Natural killer cell treated with Interleukin-12 subunit alpha and Interleukin-12 subunit beta and Interleukin-15 and Interleukin-18, amount 100 ng/mL, for 72 hours (primary cell): ENCODE results near the gene CHRNA1. TPM values are rescaled to one million over a fixed set of nuclear protein-coding genes. Genes with fewer than 3 reads are reported as not detected.

ENCODE experiments used
- ATAC-seq, 2 donors: fragments of 150-1000 bp; cut with Tn5 transposase in 1 of 2; sonication (Bioruptor Pico), chemical (Tn5 transposase) in 1 of 2; 2 replicates each; pipeline ENCODE4 v1.10.0; 2021
- DNase-seq: peaks from one replicate; pipeline ENCODE4 v3.0.0; 2022; ENCODE audit warnings: low spot score
- H3K27ac Mint-ChIP-seq, 2 donors: 1 replicate in 1 of 2; 2 replicates in 1 of 2; pipeline ENCODE4 v1.8.0; 2022; ENCODE audit warnings: mixed read lengths in 2 of 2, mild to moderate bottlenecking in 1 of 2, moderate library complexity in 1 of 2
- H3K27me3 Mint-ChIP-seq, 2 donors: 1 replicate in 1 of 2; 2 replicates in 1 of 2; pipeline ENCODE4 v1.8.0; 2022; ENCODE audit warnings: mixed read lengths in 2 of 2
- H3K36me3 Mint-ChIP-seq: one replicate; pipeline ENCODE4 v1.8.0; 2022; ENCODE audit warnings: mixed read lengths
- H3K4me1 Mint-ChIP-seq, 2 donors: 1 replicate in 1 of 2; 2 replicates in 1 of 2; pipeline ENCODE4 v1.8.0; 2022; ENCODE audit warnings: low read depth in 2 of 2, mixed read lengths in 2 of 2, mild to moderate bottlenecking in 1 of 2
- H3K4me3 Mint-ChIP-seq: one replicate; pipeline ENCODE4 v1.8.0; 2022; ENCODE audit warnings: mixed read lengths
- H3K9me3 Mint-ChIP-seq: 2 replicates; pipeline ENCODE4 v1.8.0; 2022; ENCODE audit warnings: mixed read lengths
- total RNA-seq, 2 donors: library from RNA; stranded (reverse); gene quantifications; one replicate each; pipeline ENCODE4 v1.2.3, GENCODE V29; 2022

Gene CHRNA1
- not detected for total RNA-seq

GRCh38 chr2:174764280-174765255 lies at the start of gene CHRNA1:
Gene CHRNA1, minus strand, starts transcription at chr2:174764472. Its CDS starts 78 bp downstream, at chr2:174764394.
- Mint-ChIP-seq H3K9me3 (no peaks in the 10 kb centered on the region), H3K4me3 (no peak within 1 kb of the TSS), H3K36me3 (no peaks in the 10 kb centered on the region), H3K27ac (no peak within 1 kb of the TSS), H3K4me1 (no peaks in the 10 kb centered on the region), H3K27me3 (peaks cover 8 to 13% of the 10 kb centered on the region in 2 donors)
- ATAC-seq: peak in 1 of 2 donors; percentile 43
- DNase-seq: no peak

GRCh38 chr2:174812037-174812436 lies 47.8 kb upstream of the CHRNA1 start:
- Mint-ChIP-seq H3K4me1 (no peaks in the 10 kb centered on the region), H3K27ac (no peak overlapping the region), H3K27me3 (peaks cover 0 to 4% of the 10 kb centered on the region in 2 donors), H3K36me3 (no peaks in the 10 kb centered on the region), H3K9me3 (no peaks in the 10 kb centered on the region), H3K4me3 (no peak overlapping the region)
- ATAC-seq: no peak
- DNase-seq: no peak

DNA sequence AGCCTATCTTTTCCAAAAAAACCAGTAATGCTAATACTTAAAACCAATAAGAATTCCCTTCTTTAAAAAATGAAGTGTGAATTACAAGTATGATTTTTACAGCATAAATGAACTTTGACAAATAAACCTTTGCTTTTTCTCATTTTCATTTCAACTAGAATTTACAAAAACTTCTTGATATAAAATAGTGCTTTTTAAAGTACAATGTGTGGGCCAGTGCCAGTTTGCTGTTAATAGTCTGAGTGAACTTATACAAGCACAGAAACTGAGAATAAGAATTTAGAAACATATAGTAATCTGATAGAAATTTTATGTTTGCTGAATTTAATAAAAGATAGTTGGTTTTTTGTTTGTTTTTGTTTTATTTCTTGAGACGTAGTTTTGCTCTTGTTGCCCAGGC lies 43.7 kb upstream of the CHRNA1 start:
- H3K9me3 Mint-ChIP-seq: no peaks in the 10 kb centered on the region
- H3K4me3 Mint-ChIP-seq: no peak overlapping the region
- DNase-seq (no peak), ATAC-seq (no peak)
- no peak overlapping the region for H3K27ac Mint-ChIP-seq
- no peaks in the 10 kb centered on the region for H3K36me3 Mint-ChIP-seq
- H3K4me1 Mint-ChIP-seq: no peaks in the 10 kb centered on the region
- peaks cover 0 to 5% of the 10 kb centered on the region in 2 donors for H3K27me3 Mint-ChIP-seq

DNA sequence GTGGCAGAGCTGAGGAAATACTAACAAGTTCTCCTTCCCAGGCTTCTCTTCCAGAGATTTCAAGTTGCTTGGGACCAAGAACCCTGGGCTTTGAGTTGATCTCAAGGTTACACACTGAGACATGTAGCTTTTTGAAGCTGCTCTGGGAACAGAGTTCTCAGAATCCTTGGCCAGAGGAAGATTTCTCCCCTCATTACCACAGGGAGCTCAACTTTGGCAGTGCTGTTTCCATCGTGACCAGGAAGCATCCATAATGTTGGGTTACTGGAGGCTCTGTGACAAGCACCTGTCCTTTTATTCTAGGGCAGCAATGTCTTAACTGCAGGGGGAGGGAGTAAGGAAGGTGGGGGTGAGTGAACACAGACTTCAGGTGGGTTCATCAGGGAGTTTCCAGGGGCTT lies 41.5 kb upstream of the CHRNA1 start:
- Mint-ChIP-seq H3K4me3 (no peak overlapping the region), H3K27ac (no peak overlapping the region), H3K4me1 (no peaks in the 10 kb centered on the region), H3K27me3 (peaks cover 0 to 5% of the 10 kb centered on the region in 2 donors), H3K9me3 (no peaks in the 10 kb centered on the region), H3K36me3 (no peaks in the 10 kb centered on the region)
- no peak for ATAC-seq
- no peak for DNase-seq

GRCh38 chr2:174802459-174802858 lies 38.2 kb upstream of the CHRNA1 start:
- Mint-ChIP-seq H3K27ac (no peak overlapping the region), H3K9me3 (no peaks in the 10 kb centered on the region), H3K36me3 (no peaks in the 10 kb centered on the region), H3K4me3 (no peak overlapping the region), H3K4me1 (no peaks in the 10 kb centered on the region), H3K27me3 (peaks cover 0 to 5% of the 10 kb centered on the region in 2 donors)
- no peak for DNase-seq
- ATAC-seq: no peak

DNA sequence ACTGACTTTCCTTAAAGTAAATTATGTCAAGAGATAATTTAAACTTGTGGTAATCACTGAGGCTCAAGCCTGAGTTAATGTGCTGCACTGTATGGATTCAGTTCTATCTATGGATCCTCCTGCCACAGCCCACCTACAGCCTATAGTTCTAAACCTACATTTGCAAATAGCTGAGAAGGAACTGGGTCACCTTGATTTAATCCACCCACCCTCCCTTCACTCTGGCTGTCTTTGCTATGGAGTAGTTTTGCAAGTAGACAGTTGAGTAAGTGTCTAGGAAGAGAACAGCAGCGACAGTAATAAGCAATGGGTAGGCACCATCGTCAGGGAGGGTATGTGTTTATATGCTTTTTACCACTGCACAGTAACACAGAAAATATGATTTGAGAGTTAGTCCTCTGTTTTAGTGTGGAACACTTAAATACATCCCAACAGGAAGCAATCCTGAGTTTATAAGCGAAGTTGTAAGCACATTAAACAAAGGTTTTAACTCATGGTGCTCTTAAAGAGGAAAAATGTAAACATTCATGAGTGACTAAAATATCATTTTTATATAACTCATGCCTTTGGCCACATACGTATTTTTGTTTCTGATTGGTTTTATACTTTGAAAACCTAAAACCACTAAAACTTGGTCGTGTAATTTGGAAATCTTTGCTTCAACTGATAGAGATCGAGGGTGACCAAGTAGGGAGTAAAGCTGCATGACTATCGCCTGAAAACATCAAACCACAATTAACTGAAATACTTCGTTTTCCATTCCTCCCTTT lies 36.3 kb upstream of the CHRNA1 start:
- Mint-ChIP-seq H3K27me3 (peaks cover 0 to 3% of the 10 kb centered on the region in 2 donors), H3K27ac (no peak overlapping the region), H3K4me3 (no peak overlapping the region), H3K4me1 (no peaks in the 10 kb centered on the region), H3K36me3 (no peaks in the 10 kb centered on the region), H3K9me3 (no peaks in the 10 kb centered on the region)
- ATAC-seq: no peak
- no peak for DNase-seq

DNA sequence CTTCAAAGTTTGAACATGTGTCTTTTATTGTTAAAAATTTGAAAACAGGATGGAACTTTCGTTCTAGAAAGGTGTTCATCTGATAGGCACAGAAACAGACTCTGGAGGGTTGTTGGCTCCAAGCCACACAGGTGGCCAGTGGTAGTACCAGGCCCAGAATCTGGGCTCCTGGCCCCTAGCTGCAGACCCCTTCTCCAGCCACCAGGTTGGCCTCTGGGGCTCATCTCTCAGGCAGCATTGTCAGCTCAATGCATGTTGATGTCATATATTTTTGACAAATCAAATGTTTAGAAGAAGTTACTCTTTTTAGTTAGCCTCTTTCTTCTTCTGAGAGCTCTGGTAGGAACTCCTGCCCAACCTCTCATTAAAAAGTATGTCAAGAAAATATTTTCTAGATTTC lies 34.5 kb upstream of the CHRNA1 start:
- ATAC-seq (no peak), DNase-seq (no peak)
- Mint-ChIP-seq H3K36me3 (no peaks in the 10 kb centered on the region), H3K4me1 (peaks cover 0 to 5% of the 10 kb centered on the region in 2 donors), H3K27ac (no peak overlapping the region), H3K27me3 (no peaks in the 10 kb centered on the region), H3K9me3 (no peaks in the 10 kb centered on the region), H3K4me3 (no peak overlapping the region)

DNA sequence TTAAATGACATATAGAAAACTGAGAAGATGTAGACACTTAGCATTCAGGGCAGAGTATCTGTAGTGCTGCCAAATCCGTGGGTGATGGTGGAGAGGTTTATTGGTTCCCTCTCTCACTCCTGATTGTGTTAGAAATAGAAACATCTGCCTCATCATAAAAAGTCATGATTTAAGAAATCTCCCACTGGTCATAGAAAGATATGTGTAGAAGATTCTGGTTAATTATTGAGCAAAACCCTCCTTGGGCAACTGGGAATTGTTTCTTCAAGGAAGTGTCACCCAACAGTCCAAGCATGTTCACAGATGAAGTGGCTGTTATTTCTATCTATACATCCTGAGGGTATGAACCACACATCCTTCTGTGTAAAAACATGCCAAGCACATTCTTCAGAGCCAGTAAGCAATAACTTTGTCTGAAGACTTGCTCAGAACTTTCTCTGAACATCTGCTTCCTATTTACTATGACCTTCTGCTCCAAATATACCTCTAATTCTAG lies 33.6 kb upstream of the CHRNA1 start:
- no peak for ATAC-seq
- H3K4me3 Mint-ChIP-seq: no peak overlapping the region
- H3K27ac Mint-ChIP-seq: no peak overlapping the region
- no peaks in the 10 kb centered on the region for H3K9me3 Mint-ChIP-seq
- H3K36me3 Mint-ChIP-seq: no peaks in the 10 kb centered on the region
- peaks cover 0 to 4% of the 10 kb centered on the region in 2 donors for H3K27me3 Mint-ChIP-seq
- no peak for DNase-seq
- peaks cover 0 to 5% of the 10 kb centered on the region in 2 donors for H3K4me1 Mint-ChIP-seq

GRCh38 chr2:174796319-174796771 lies 32.1 kb upstream of the CHRNA1 start:
- H3K4me1 Mint-ChIP-seq: peaks cover 0 to 5% of the 10 kb centered on the region in 2 donors
- no peaks in the 10 kb centered on the region for H3K36me3 Mint-ChIP-seq
- ATAC-seq (peak in 1 of 2 donors; percentile 11), DNase-seq (no peak)
- no peak overlapping the region for H3K4me3 Mint-ChIP-seq
- H3K9me3 Mint-ChIP-seq: no peaks in the 10 kb centered on the region
- peaks cover 0 to 6% of the 10 kb centered on the region in 2 donors for H3K27me3 Mint-ChIP-seq
- peak overlapping the region in 1 of 2 donors; percentile 9 for H3K27ac Mint-ChIP-seq

DNA sequence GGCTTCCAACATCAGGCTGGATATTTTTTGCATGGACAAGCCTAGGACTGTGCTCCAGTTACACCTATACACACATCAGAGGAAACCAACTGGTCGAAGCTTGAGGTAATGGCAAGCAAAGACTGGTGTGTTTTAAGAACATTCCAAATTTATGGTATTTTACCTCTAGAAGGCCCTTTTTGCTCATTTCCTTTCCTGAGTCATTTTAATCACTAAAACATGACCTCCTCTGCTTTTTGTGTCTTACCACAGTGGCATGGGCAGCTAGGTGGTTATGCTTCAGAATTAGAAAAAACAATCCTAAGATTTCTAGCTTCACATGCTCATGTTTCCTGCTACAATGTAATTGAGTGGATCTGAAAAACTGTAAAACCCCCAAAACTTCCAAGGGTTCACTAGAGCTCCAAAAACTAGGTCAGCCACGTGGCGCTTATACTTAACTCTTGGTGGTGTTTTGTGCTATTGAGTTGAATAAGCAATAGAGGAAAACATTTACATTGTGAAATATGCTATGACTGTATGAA lies 30.6 kb upstream of the CHRNA1 start:
- Mint-ChIP-seq H3K36me3 (no peaks in the 10 kb centered on the region), H3K27ac (peak overlapping the region in 1 of 2 donors; percentile 51), H3K9me3 (no peaks in the 10 kb centered on the region), H3K4me3 (peak overlapping the region; percentile 39), H3K4me1 (peaks cover 0 to 5% of the 10 kb centered on the region in 2 donors), H3K27me3 (peaks cover 0 to 9% of the 10 kb centered on the region in 2 donors)
- ATAC-seq (peak in 1 of 2 donors; percentile 67), DNase-seq (no peak)

DNA sequence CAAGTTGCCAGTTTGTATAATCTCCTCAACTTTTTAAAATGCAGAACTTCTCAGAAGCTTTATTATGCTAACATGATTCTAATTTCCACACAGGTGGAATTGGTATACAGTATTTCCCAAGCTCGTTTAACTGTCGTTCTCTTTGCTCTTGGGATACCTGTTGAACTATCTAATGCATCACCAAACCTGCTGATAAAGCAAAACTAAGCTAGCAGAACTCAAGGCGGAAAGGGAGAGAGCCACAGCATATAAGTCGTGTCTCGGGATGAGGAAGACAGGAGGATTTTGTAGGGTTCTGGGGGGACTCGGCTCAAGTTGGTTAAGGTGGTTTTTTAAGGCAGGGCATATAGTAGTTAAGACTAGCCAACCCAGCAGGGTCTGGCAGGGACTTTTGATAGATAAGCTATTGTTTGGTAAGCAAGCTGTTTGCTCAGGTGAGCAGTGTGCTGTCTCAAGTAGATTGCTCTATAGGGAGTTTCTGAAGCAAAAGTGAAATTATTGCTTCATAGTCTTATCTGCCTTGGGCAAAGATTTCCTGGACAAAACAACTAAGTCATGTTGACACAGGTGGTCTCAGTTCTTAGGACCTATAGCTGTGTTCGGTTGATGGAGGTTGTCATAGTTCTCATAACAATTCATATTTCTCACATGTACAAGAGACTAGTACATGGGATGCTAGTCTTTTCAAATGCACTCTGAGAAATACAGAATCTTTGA lies 28.2 kb upstream of the CHRNA1 start:
- Mint-ChIP-seq H3K27ac (no peak overlapping the region), H3K9me3 (no peaks in the 10 kb centered on the region), H3K4me1 (peaks cover 0 to 5% of the 10 kb centered on the region in 2 donors), H3K36me3 (no peaks in the 10 kb centered on the region), H3K27me3 (peaks cover 0 to 9% of the 10 kb centered on the region in 2 donors), H3K4me3 (no peak overlapping the region)
- DNase-seq: no peak
- no peak for ATAC-seq

DNA sequence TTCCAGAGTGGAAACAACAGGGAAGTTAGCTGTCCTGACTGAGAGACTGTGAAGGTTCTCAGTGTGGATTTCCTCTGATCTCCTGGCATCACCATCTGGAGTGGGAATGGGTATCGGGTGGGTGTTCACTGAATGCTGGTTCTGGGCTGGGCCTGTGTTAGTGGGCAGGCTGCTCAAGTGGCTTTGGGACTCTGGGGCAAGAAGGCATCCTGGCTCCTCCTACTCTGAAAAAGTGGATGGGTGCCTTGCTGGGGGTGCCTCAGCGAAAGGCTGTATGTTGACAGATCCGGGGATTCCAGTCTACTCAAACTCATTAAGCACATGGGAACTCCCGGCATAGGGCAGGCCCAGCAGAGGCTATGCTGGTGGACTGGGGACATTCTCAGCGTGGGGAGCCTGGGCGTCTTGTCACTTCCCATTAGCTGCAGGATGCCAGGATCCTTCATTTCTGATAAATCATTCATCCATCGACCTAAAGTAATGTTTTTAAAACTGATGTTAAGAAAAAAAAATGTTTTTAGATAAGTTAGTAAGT lies 27.5 kb upstream of the CHRNA1 start:
- Mint-ChIP-seq H3K4me1 (peaks cover 0 to 5% of the 10 kb centered on the region in 2 donors), H3K9me3 (no peaks in the 10 kb centered on the region), H3K4me3 (no peak overlapping the region), H3K27me3 (peaks cover 0 to 9% of the 10 kb centered on the region in 2 donors), H3K27ac (no peak overlapping the region), H3K36me3 (no peaks in the 10 kb centered on the region)
- ATAC-seq: no peak
- no peak for DNase-seq

- Mint-ChIP-seq H3K27me3 (peaks cover 0 to 9% of the 10 kb centered on the region in 2 donors), H3K4me1 (peaks cover 0 to 5% of the 10 kb centered on the region in 2 donors), H3K4me3 (no peak overlapping the region), H3K27ac (no peak overlapping the region), H3K9me3 (no peaks in the 10 kb centered on the region), H3K36me3 (no peaks in the 10 kb centered on the region)
- no peak for ATAC-seq
- DNase-seq: no peak
Observed at GRCh38 chr2:174791020-174791419, 26.7 kb upstream of the CHRNA1 start.
